GM21723 (cell line): Measurements from ENCODE around the gene CLPSL2.
A peak's percentile ranks its signal among the peaks of the same experiment; 100 is the strongest.
"Not testable (repeated sequence)": the region's sequence is repeated elsewhere in the genome, so short reads cannot be mapped to it uniquely, and the experiment has no call there.

Source experiments
- ATAC-seq: cut with Tn5 transposase; IDR thresholded peaks from one replicate; pipeline ENCODE4 v1.9.1; 2021; ENCODE audit warnings: mild to moderate bottlenecking, moderate library complexity; ENCODE audit not compliant: unreplicated experiment

The CLPSL2 gene

GRCh38 chr6:35776364-35777215 is at the start of gene CLPSL2:
Gene CLPSL2 (plus strand): TSS chr6:35776598. CDS start chr6:35776619, 21 bp downstream.
- no peak for ATAC-seq

GRCh38 chr6:35727231-35727934 is 49.0 kb upstream of the CLPSL2 start:
- peak; percentile 12 for ATAC-seq

- peak; percentile 43 for ATAC-seq
Measured at GRCh38 chr6:35727935-35728682, 48.3 kb upstream of the CLPSL2 start.

GRCh38 chr6:35728683-35729678 is 47.4 kb upstream of the CLPSL2 start:
- no peak for ATAC-seq

- ATAC-seq, result no peak
Measured at GRCh38 chr6:35729722-35730121, 46.7 kb upstream of the CLPSL2 start.

- no peak for ATAC-seq
Measured at GRCh38 chr6:35730745-35731413, 45.5 kb upstream of the CLPSL2 start.

GRCh38 chr6:35731414-35731735 is 45.0 kb upstream of the CLPSL2 start:
- peak; percentile 51 for ATAC-seq

- ATAC-seq, result peak; percentile 52
Measured at GRCh38 chr6:35731736-35732532, 44.5 kb upstream of the CLPSL2 start.

- no peak for ATAC-seq
Measured at GRCh38 chr6:35733633-35734032, 42.8 kb upstream of the CLPSL2 start.

GRCh38 chr6:35734319-35734718 is 42.1 kb upstream of the CLPSL2 start:
- not testable (repeated sequence) for ATAC-seq

GRCh38 chr6:35735452-35735851 is 40.9 kb upstream of the CLPSL2 start:
- ATAC-seq, result no peak

- ATAC-seq, result no peak
Measured at GRCh38 chr6:35736253-35736894, 40.0 kb upstream of the CLPSL2 start.

- ATAC-seq, result no peak
Measured at GRCh38 chr6:35736982-35737412, 39.4 kb upstream of the CLPSL2 start, which contains the start of gene ARMC12. Gene ARMC12 (plus strand): TSS chr6:35737032. CDS start chr6:35737109, 77 bp downstream.

- no peak for ATAC-seq
Measured at GRCh38 chr6:35737413-35738211, 38.8 kb upstream of the CLPSL2 start.

GRCh38 chr6:35739645-35740524 is 36.5 kb upstream of the CLPSL2 start:
- no peak for ATAC-seq

- no peak for ATAC-seq
Measured at GRCh38 chr6:35742842-35743241, 33.6 kb upstream of the CLPSL2 start.
